CD4-positive, alpha-beta T cell treated with Interferon gamma for 1 hour (primary cell): ENCODE measurements around the gene PCDHGA11.
"Not testable (repeated sequence)": the region's sequence is repeated elsewhere in the genome, so short reads cannot be mapped to it uniquely, and the experiment has no call there.

Experiments used
- DNase-seq: peaks from one replicate; pipeline ENCODE4 v3.0.0-alpha.2; 2020

The PCDHGA11 gene

GRCh38 chr5:141399555-141400258 is 21.1 kb upstream of the PCDHGA11 start:
- no peak for DNase-seq

- no peak for DNase-seq
These were observed 18.2 kb upstream of the PCDHGA11 start, which contains the start of gene PCDHGA9 for GRCh38 chr5:141402553-141403243. Gene PCDHGA9 (plus strand): TSS chr5:141402778. CDS start chr5:141402953, 175 bp downstream.

- no peak for DNase-seq
These were observed 17.5 kb upstream of the PCDHGA11 start for GRCh38 chr5:141403387-141403786.

- peak; percentile 28 for DNase-seq
These were observed 12.9 kb upstream of the PCDHGA11 start, which contains the start of gene PCDHGB6 for GRCh38 chr5:141407790-141408505. Gene PCDHGB6 (plus strand): TSS chr5:141408021. CDS start chr5:141408203, 182 bp downstream.

GRCh38 chr5:141409598-141410306 is 11.1 kb upstream of the PCDHGA11 start:
- DNase-seq, result no peak

- no peak for DNase-seq
These were observed 9.3 kb upstream of the PCDHGA11 start for GRCh38 chr5:141411575-141411974.

GRCh38 chr5:141412854-141413539 is 7.9 kb upstream of the PCDHGA11 start, which contains the start of gene PCDHGA10:
Gene PCDHGA10 (plus strand): TSS chr5:141412987. CDS start chr5:141413176, 189 bp downstream.
- peak; percentile 41 for DNase-seq

GRCh38 chr5:141413540-141414069 is 7.2 kb upstream of the PCDHGA11 start:
- no peak for DNase-seq

GRCh38 chr5:141414548-141415274 is 6.1 kb upstream of the PCDHGA11 start:
- not testable (repeated sequence) for DNase-seq

- DNase-seq, result not testable (repeated sequence)
These were observed 5.6 kb upstream of the PCDHGA11 start for GRCh38 chr5:141415275-141415618.

- DNase-seq, result peak; percentile 43
These were observed 3.2 kb upstream of the PCDHGA11 start, which contains the start of gene PCDHGB7 for GRCh38 chr5:141417494-141418172. Gene PCDHGB7 (plus strand): TSS chr5:141417677. CDS start chr5:141417860, 183 bp downstream.

GRCh38 chr5:141419074-141419880 is 1.6 kb upstream of the PCDHGA11 start:
- no peak for DNase-seq

- DNase-seq, result no peak
These were observed 621 bp downstream of the PCDHGA11 start for GRCh38 chr5:141421489-141421855.

- no peak for DNase-seq
These were observed 2.0 kb downstream of the PCDHGA11 start for GRCh38 chr5:141422742-141423291.

GRCh38 chr5:141427783-141428426 is 7.1 kb downstream of the PCDHGA11 start:
- no peak for DNase-seq

GRCh38 chr5:141430332-141431113 is 9.7 kb downstream of the PCDHGA11 start, which contains the start of gene PCDHGA12:
Gene PCDHGA12 (plus strand): TSS chr5:141430507. CDS start chr5:141430760, 253 bp downstream.
- DNase-seq, result peak; percentile 22

- no peak for DNase-seq
These were observed 10.4 kb downstream of the PCDHGA11 start for GRCh38 chr5:141431286-141431685.

GRCh38 chr5:141432308-141432707 is 11.5 kb downstream of the PCDHGA11 start:
- not testable (repeated sequence) for DNase-seq
